GM12878 (cell line): Measurements from ENCODE around the gene ZNF341. TPM values are rescaled to one million over a fixed set of nuclear protein-coding genes. Genes with fewer than 3 reads are reported as not detected.

ENCODE experiments used
- CBX3 ChIP-seq: fragments of 200-600 bp; sonication (generic); IDR thresholded peaks from 2 replicates; pipeline ENCODE4 v1.6.1; 2016; ENCODE audit warnings: low read depth, borderline replicate concordance
- CEBPB ChIP-seq, 2 experiments: fragments of 150-350 bp in 1 of 2; IDR thresholded peaks; 2 replicates each; pipeline ENCODE4 v1.6.1; 2012 to 2014; ENCODE audit warnings: low read depth in 2 of 2, low read length in 2 of 2, borderline replicate concordance in 1 of 2, inconsistent platforms in 1 of 2
- HCFC1 ChIP-seq: fragments of 150-350 bp; IDR thresholded peaks from 2 replicates; pipeline ENCODE4 v1.6.1; 2014; ENCODE audit warnings: low read length
- HDAC2 ChIP-seq: fragments of 200-600 bp; sonication (generic); IDR thresholded peaks from 2 replicates; pipeline ENCODE4 v1.6.1; 2017
- IKZF2 ChIP-seq, 2 experiments: fragments of 450-650 bp; IDR thresholded peaks; 2 replicates each; pipeline ENCODE4 v1.6.1; 2017; ENCODE audit warnings: mild to moderate bottlenecking in 2 of 2, moderate library complexity in 2 of 2
- NR2C1 ChIP-seq: fragments of 450-650 bp; IDR thresholded peaks from 2 replicates; pipeline ENCODE4 v1.6.1; 2017; ENCODE audit warnings: antibody characterized with exemption, mild to moderate bottlenecking, moderate library complexity
- POLR2AphosphoS2 ChIP-seq: IDR thresholded peaks from 2 replicates; pipeline ENCODE4 v1.6.1; 2011; ENCODE audit warnings: low read depth, mild to moderate bottlenecking, low read length, improper control_type of control experiment, moderate library complexity
- POU2F2 ChIP-seq: IDR thresholded peaks from 3 replicates; pipeline ENCODE4 v1.6.1; 2011; ENCODE audit warnings: low read depth, mild to moderate bottlenecking, low read length, borderline replicate concordance
- RUNX3 ChIP-seq: IDR thresholded peaks from 2 replicates; pipeline ENCODE4 v1.6.1; 2012; ENCODE audit warnings: low read length, inconsistent platforms
- SPI1 ChIP-seq: IDR thresholded peaks from 2 replicates; pipeline ENCODE4 v1.6.1; 2011; ENCODE audit warnings: low read depth, mild to moderate bottlenecking, low read length, moderate library complexity, borderline replicate concordance; ENCODE audit not compliant: insufficient read depth
- SREBF2 ChIP-seq: IDR thresholded peaks from 2 replicates; pipeline ENCODE4 v1.6.1; 2012; ENCODE audit warnings: mild to moderate bottlenecking, low read length
- TBL1XR1 ChIP-seq: IDR thresholded peaks from 2 replicates; pipeline ENCODE4 v1.6.1; 2012; ENCODE audit warnings: low read depth, low read length, improper control_type of control experiment
- ZNF274 ChIP-seq: IDR thresholded peaks from one replicate; pipeline ENCODE4 v1.8.0; 2011; ENCODE audit not compliant: insufficient read length, insufficient read depth
- ZNF622 ChIP-seq: fragments of 450-650 bp; IDR thresholded peaks from 2 replicates; pipeline ENCODE4 v1.6.1; 2017; ENCODE audit warnings: mild to moderate bottlenecking, inconsistent platforms
- ZNF687 ChIP-seq: fragments of 450-650 bp; IDR thresholded peaks from 2 replicates; pipeline ENCODE4 v1.6.1; 2017; ENCODE audit warnings: mild to moderate bottlenecking, moderate library complexity
- polyA plus RNA-seq, 11 experiments: library from polyadenylated mRNA; depleted of rRNA in 4 of 11; unstranded in 6 of 11; stranded (reverse) in 5 of 11; fragments of >200 nt; fragmentation: Nextera tagmentation in 4 of 11; fragmentation: Illumina TruSeq in 1 of 11; extraction: Ambion mirVana in 4 of 11; extraction: Trizol in 1 of 11; gene quantifications; 1 replicate in 1 of 11; 2 replicates in 10 of 11; pipeline versions ENCODE4 v1.2.1 to v1.2.3, GENCODE V29; 2011 to 2016; ENCODE audit warnings: inconsistent platforms in 2 of 11, missing spikeins in 2 of 11, low read depth in 1 of 11
- total RNA-seq, 4 experiments: library from RNA; depleted of rRNA in 3 of 4; stranded (reverse); fragments of >200 nt in 3 of 4; fragmentation: Illumina TruSeq in 1 of 4; extraction: Trizol in 1 of 4; gene quantifications; 2 replicates each; pipeline versions ENCODE4 v1.2.1 to v1.2.3, GENCODE V29; 2013 to 2021
- TF ChIP-seq, protein P1 (sequence below): fragments of 450-650 bp; IDR thresholded peaks from 2 replicates; pipeline ENCODE4 v1.6.1; 2017; ENCODE audit warnings: mild to moderate bottlenecking, moderate library complexity
- TF ChIP-seq, protein P2 (sequence below): fragments of 450-650 bp; formaldehyde crosslinking; IDR thresholded peaks from 2 replicates; pipeline ENCODE4 v1.4.0; 2020; ENCODE audit warnings: mild to moderate bottlenecking, moderate library complexity

Gene ZNF341
- total and polyA plus RNA-seq, 10 of the 15 experiments (the other 5 are each of a cell fraction or from before 2014, with no cell fraction given), result 0.18 to 5.0 (median 2.6) TPM

DNA sequence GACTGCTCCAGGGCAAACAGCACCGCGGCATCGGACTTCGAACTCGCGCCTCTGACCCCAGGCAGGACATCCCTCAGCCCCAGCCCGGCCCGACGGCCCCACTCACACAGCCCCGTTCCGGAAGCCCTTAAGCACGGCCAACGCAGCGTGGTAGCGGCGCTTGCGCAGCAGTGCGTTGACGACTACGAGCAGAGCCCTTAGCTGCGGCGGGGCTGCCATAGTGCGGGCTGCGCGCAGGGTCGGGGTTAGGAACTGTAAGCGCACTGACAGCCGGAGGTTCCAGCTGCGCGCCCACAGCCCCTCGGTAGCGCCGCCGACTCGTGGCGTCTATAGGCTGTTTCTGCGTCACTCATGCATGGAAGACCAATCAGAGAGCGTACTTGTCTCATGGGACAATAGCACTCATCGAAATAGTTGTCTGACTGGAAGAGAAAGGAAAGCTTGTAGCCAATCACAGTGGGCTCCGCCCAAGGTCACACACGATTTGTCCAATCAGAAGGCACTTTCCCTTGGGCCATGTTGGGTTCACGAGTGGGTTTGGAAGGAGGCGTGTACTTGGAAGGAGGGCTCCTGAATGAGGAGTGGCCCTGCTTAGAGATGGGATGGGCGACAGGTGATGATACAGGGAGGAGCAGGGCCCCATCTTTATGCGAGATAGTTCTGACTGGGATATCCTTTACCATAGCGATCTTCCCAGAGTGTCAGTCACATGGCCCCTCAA is 11.6 kb upstream of the ZNF341 start, which contains the start of gene PXMP4 (continued):
- TF ChIP-seq ZNF687 (peak; percentile 55; the same call in 1 of the 2 replicates), SPI1 (no peak), HDAC2 (no peak), IKZF2 (IDR thresholded peaks at IDR 0.05) (no peak), POU2F2 (0 out of 3 replicates have a peak, but pooled peaks have one; percentile 8), ZNF274 (no peak), CBX3 (no peak), CEBPB (IDR thresholded peaks at IDR 0.05; ENCODE audit: borderline replicate concordance in 1 of 2, low read depth in 2 of 2, low read length in 2 of 2) (no peak), NR2C1 (peak; percentile 91), SREBF2 (no peak), TBL1XR1 (peak; percentile 64; the same call in 1 of the 2 replicates), RUNX3 (peak; percentile 58), ZNF622 (no peak), POLR2AphosphoS2 (peak; percentile 49; the same call in 1 of the 2 replicates), HCFC1 (no peak)
- TF ChIP-seq, protein P1, sequence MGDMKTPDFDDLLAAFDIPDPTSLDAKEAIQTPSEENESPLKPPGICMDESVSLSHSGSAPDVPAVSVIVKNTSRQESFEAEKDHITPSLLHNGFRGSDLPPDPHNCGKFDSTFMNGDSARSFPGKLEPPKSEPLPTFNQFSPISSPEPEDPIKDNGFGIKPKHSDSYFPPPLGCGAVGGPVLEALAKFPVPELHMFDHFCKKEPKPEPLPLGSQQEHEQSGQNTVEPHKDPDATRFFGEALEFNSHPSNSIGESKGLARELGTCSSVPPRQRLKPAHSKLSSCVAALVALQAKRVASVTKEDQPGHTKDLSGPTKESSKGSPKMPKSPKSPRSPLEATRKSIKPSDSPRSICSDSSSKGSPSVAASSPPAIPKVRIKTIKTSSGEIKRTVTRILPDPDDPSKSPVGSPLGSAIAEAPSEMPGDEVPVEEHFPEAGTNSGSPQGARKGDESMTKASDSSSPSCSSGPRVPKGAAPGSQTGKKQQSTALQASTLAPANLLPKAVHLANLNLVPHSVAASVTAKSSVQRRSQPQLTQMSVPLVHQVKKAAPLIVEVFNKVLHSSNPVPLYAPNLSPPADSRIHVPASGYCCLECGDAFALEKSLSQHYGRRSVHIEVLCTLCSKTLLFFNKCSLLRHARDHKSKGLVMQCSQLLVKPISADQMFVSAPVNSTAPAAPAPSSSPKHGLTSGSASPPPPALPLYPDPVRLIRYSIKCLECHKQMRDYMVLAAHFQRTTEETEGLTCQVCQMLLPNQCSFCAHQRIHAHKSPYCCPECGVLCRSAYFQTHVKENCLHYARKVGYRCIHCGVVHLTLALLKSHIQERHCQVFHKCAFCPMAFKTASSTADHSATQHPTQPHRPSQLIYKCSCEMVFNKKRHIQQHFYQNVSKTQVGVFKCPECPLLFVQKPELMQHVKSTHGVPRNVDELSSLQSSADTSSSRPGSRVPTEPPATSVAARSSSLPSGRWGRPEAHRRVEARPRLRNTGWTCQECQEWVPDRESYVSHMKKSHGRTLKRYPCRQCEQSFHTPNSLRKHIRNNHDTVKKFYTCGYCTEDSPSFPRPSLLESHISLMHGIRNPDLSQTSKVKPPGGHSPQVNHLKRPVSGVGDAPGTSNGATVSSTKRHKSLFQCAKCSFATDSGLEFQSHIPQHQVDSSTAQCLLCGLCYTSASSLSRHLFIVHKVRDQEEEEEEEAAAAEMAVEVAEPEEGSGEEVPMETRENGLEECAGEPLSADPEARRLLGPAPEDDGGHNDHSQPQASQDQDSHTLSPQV, result no peak
- TF ChIP-seq, protein P2, sequence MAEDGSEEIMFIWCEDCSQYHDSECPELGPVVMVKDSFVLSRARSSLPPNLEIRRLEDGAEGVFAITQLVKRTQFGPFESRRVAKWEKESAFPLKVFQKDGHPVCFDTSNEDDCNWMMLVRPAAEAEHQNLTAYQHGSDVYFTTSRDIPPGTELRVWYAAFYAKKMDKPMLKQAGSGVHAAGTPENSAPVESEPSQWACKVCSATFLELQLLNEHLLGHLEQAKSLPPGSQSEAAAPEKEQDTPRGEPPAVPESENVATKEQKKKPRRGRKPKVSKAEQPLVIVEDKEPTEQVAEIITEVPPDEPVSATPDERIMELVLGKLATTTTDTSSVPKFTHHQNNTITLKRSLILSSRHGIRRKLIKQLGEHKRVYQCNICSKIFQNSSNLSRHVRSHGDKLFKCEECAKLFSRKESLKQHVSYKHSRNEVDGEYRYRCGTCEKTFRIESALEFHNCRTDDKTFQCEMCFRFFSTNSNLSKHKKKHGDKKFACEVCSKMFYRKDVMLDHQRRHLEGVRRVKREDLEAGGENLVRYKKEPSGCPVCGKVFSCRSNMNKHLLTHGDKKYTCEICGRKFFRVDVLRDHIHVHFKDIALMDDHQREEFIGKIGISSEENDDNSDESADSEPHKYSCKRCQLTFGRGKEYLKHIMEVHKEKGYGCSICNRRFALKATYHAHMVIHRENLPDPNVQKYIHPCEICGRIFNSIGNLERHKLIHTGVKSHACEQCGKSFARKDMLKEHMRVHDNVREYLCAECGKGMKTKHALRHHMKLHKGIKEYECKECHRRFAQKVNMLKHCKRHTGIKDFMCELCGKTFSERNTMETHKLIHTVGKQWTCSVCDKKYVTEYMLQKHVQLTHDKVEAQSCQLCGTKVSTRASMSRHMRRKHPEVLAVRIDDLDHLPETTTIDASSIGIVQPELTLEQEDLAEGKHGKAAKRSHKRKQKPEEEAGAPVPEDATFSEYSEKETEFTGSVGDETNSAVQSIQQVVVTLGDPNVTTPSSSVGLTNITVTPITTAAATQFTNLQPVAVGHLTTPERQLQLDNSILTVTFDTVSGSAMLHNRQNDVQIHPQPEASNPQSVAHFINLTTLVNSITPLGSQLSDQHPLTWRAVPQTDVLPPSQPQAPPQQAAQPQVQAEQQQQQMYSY (CRISPR knock-in tag), result no peak
